HepG2 (cell line): Measurements from ENCODE around the gene GPATCH3. TPM values are rescaled to one million over a fixed set of nuclear protein-coding genes. Genes with fewer than 3 reads are reported as not detected.

Source experiments
- ARNT2 ChIP-seq: sonication (generic); formaldehyde crosslinking; IDR thresholded peaks from 2 replicates; pipeline ENCODE4 v1.8.0; 2022; ENCODE audit warnings: mild to moderate bottlenecking, low read depth, missing genetic modification reagents, moderate library complexity
- ATF7 ChIP-seq, 2 experiments: fragments of 450-650 bp in 1 of 2; sonication (generic) in 1 of 2; formaldehyde crosslinking in 1 of 2; IDR thresholded peaks; 2 replicates each; pipeline versions ENCODE4 v1.4.0 to v1.6.1; 2016 to 2020; ENCODE audit warnings: antibody characterized with exemption in 1 of 2, mild to moderate bottlenecking in 1 of 2, missing genetic modification reagents in 1 of 2
- CHD4 ChIP-seq: fragments of 200-600 bp; sonication (generic); IDR thresholded peaks from 2 replicates; pipeline ENCODE4 v1.7.0; 2017; ENCODE audit warnings: mild to moderate bottlenecking, low read length, borderline replicate concordance
- CREB3 ChIP-seq: sonication (generic); formaldehyde crosslinking; IDR thresholded peaks from 2 replicates; pipeline ENCODE4 v1.5.0; 2020; ENCODE audit warnings: missing genetic modification reagents
- EHMT2 ChIP-seq: fragments of 200-600 bp; sonication (generic); IDR thresholded peaks from 2 replicates; pipeline ENCODE4 v1.7.0; 2017; ENCODE audit warnings: antibody characterized with exemption, low read depth, low read length, borderline replicate concordance
- HIC2 ChIP-seq: sonication (generic); formaldehyde crosslinking; IDR thresholded peaks from 2 replicates; pipeline ENCODE4 v1.9.0; 2022; ENCODE audit warnings: low read depth, missing genetic modification reagents
- IRX3 ChIP-seq: sonication (generic); formaldehyde crosslinking; IDR thresholded peaks from 2 replicates; pipeline ENCODE4 v1.8.1; 2023; ENCODE audit warnings: mild to moderate bottlenecking, low read depth, missing genetic modification reagents, borderline replicate concordance
- ISX ChIP-seq: sonication (generic); formaldehyde crosslinking; conservative IDR thresholded peaks from 2 replicates; pipeline ENCODE4 v1.5.0; 2020; ENCODE audit warnings: missing genetic modification reagents
- MATR3 ChIP-seq: sonication (generic); formaldehyde crosslinking; IDR thresholded peaks from 2 replicates; pipeline ENCODE4 v1.4.0; 2020; ENCODE audit warnings: missing genetic modification reagents
- PHF5A ChIP-seq: IDR thresholded peaks from one replicate; pipeline ENCODE4 v1.6.1; 2018; ENCODE audit warnings: low read depth, missing genetic modification reagents; ENCODE audit not compliant: unreplicated experiment
- TEAD2 ChIP-seq: sonication (generic); formaldehyde crosslinking; IDR thresholded peaks from 2 replicates; pipeline ENCODE4 v1.9.0; 2021; ENCODE audit warnings: missing genetic modification reagents
- TERF1 ChIP-seq: sonication (generic); formaldehyde crosslinking; IDR thresholded peaks from 2 replicates; pipeline ENCODE4 v1.8.0; 2022; ENCODE audit warnings: mild to moderate bottlenecking, missing genetic modification reagents, moderate library complexity
- XBP1 ChIP-seq: sonication (generic); formaldehyde crosslinking; IDR thresholded peaks from 2 replicates; pipeline ENCODE4 v1.5.0; 2020; ENCODE audit warnings: missing genetic modification reagents
- YY1 ChIP-seq: IDR thresholded peaks from 2 replicates; pipeline ENCODE4 v1.6.1; 2011; ENCODE audit warnings: low read length, low read depth, moderate library complexity, mild to moderate bottlenecking; ENCODE audit not compliant: insufficient read depth, insufficient replicate concordance
- ZBTB43 ChIP-seq: sonication (generic); formaldehyde crosslinking; conservative IDR thresholded peaks from 2 replicates; pipeline ENCODE4 v1.4.0; 2020; ENCODE audit warnings: missing genetic modification reagents
- ZFP36 ChIP-seq: fragments of 150-350 bp; IDR thresholded peaks from 2 replicates; pipeline ENCODE4 v1.6.1; 2018; ENCODE audit warnings: borderline replicate concordance, low read length, low read depth; ENCODE audit not compliant: partially characterized antibody
- ZNF18 ChIP-seq: sonication (generic); formaldehyde crosslinking; IDR thresholded peaks from 2 replicates; pipeline ENCODE4 v1.8.0; 2022; ENCODE audit warnings: mild to moderate bottlenecking, missing genetic modification reagents; ENCODE audit not compliant: insufficient replicate concordance
- ZNF232 ChIP-seq: sonication (generic); formaldehyde crosslinking; IDR thresholded peaks from 2 replicates; pipeline ENCODE4 v1.4.0; 2020; ENCODE audit warnings: missing genetic modification reagents, borderline replicate concordance
- ZNF256 ChIP-seq: sonication (generic); formaldehyde crosslinking; conservative IDR thresholded peaks from 2 replicates; pipeline ENCODE4 v1.4.0; 2020; ENCODE audit warnings: missing genetic modification reagents
- ZNF282 ChIP-seq: fragments of 450-650 bp; IDR thresholded peaks from 2 replicates; pipeline ENCODE4 v1.6.1; 2018; ENCODE audit not compliant: partially characterized antibody
- ZNF296 ChIP-seq: sonication (generic); formaldehyde crosslinking; conservative IDR thresholded peaks from 2 replicates; pipeline ENCODE4 v1.5.0; 2020; ENCODE audit warnings: mild to moderate bottlenecking, missing genetic modification reagents
- ZNF747 ChIP-seq: sonication (generic); formaldehyde crosslinking; IDR thresholded peaks from 2 replicates; pipeline ENCODE4 v1.8.1; 2023; ENCODE audit warnings: missing genetic modification reagents, mild to moderate bottlenecking, borderline replicate concordance
- polyA plus RNA-seq, 8 experiments: library from polyadenylated mRNA; depleted of rRNA in 3 of 8; stranded (reverse) in 7 of 8; unstranded in 1 of 8; fragments of >200 nt; fragmentation: Illumina TruSeq in 4 of 8; extraction: Trizol in 4 of 8; gene quantifications; 2 replicates each; pipeline versions ENCODE4 v1.2.1 to v1.2.3, GENCODE V29; 2011 to 2016; ENCODE audit warnings: low read depth in 4 of 8, missing spikeins in 1 of 8, mixed read lengths in 1 of 8; ENCODE audit not compliant: insufficient read depth in 1 of 8
- total RNA-seq, 5 experiments: library from RNA; depleted of rRNA; stranded (reverse); fragments of >200 nt; fragmentation: Illumina TruSeq; extraction: Trizol; gene quantifications; 2 replicates each; pipeline ENCODE4 v1.2.3, GENCODE V29; 2016; ENCODE audit warnings: low read depth in 1 of 5

GPATCH3 gene
- total and polyA plus RNA-seq, 2 of the 13 experiments (the other 11 are each of a cell fraction or from before 2014, with no cell fraction given), result 8.3 to 11.0 TPM

- peak; percentile 73; the same call in 1 of the 2 replicates for TF ChIP-seq ZBTB43 (CRISPR knock-in tag)
- TF ChIP-seq ZNF18, result peak; percentile 85
- TF ChIP-seq EHMT2, result 0 out of 2 replicates have a peak, but pooled peaks have one; percentile 35
- no peak for TF ChIP-seq ISX (CRISPR knock-in tag)
- TF ChIP-seq YY1, result peak; percentile 9
- TF ChIP-seq MATR3 (CRISPR knock-in tag), result no peak
- TF ChIP-seq ARNT2, result peak; percentile 80
- peak; percentile 91; the same call in 1 of the 2 replicates for TF ChIP-seq HIC2 (CRISPR knock-in tag)
- TF ChIP-seq CHD4, result 0 out of 2 replicates have a peak, but pooled peaks have one; percentile 48
- peak; percentile 64 for TF ChIP-seq PHF5A (CRISPR knock-in tag)
- no peak for TF ChIP-seq IRX3 (CRISPR knock-in tag)
- no peak for TF ChIP-seq CREB3 (CRISPR knock-in tag)
- no peak for TF ChIP-seq ZNF296 (CRISPR knock-in tag)
- no peak for TF ChIP-seq ZFP36
- no peak for TF ChIP-seq ZNF747 (CRISPR knock-in tag)
- no peak; the same call in 1 of the 2 replicates for TF ChIP-seq ZNF232
- TF ChIP-seq XBP1, result no peak
- no peak for TF ChIP-seq ZNF282
- no peak for TF ChIP-seq ZNF256 (CRISPR knock-in tag)
- no peak for TF ChIP-seq TERF1 (CRISPR knock-in tag)
- TF ChIP-seq ATF7 (IDR thresholded peaks at IDR 0.05), result no peak
- TF ChIP-seq ATF7 (CRISPR knock-in tag; IDR thresholded peaks at IDR 0.05), result 0 out of 2 replicates have a peak, but pooled peaks have one; percentile 58
- no peak for TF ChIP-seq TEAD2 (CRISPR knock-in tag)
These were observed 37.9 kb upstream of the GPATCH3 start (continued) for GRCh38 chr1:26938004-26938658.
